ENCODE data around the gene MOB4.
A peak's percentile ranks its signal among the peaks of the same experiment; 100 is the strongest.
"Not testable (repeated sequence)": the region's sequence is repeated elsewhere in the genome, so short reads cannot be mapped to it uniquely, and the experiment has no call there.

Gene MOB4

GRCh38 chr2:197514754-197515153, 1.1 kb upstream of the MOB4 start:
- no peak for DNase-seq (ENCODE audit: low read depth)

GRCh38 chr2:197515315-197515738, 539 bp upstream of the MOB4 start:
- no peak for DNase-seq (ENCODE audit: low read depth)

GRCh38 chr2:197516393-197516761, 511 bp downstream of the MOB4 start:
- DNase-seq (ENCODE audit: low read depth) = no peak

- no peak for DNase-seq (ENCODE audit: low read depth)
Measured at GRCh38 chr2:197517150-197517549, 1.3 kb downstream of the MOB4 start.

GRCh38 chr2:197538412-197538811, 22.5 kb downstream of the MOB4 start:
- DNase-seq (ENCODE audit: low read depth) = no peak

GRCh38 chr2:197539734-197540133, 23.9 kb downstream of the MOB4 start:
- no peak for DNase-seq (ENCODE audit: low read depth)

- no peak for DNase-seq (ENCODE audit: low read depth)
Measured at GRCh38 chr2:197543206-197543605, 27.3 kb downstream of the MOB4 start.

- DNase-seq (ENCODE audit: low read depth) = no peak
Measured at GRCh38 chr2:197547163-197547900, 31.5 kb downstream of the MOB4 start.

GRCh38 chr2:197548582-197548981, 32.7 kb downstream of the MOB4 start:
- DNase-seq (ENCODE audit: low read depth) = no peak

- DNase-seq (ENCODE audit: low read depth) = not testable (repeated sequence)
Measured at GRCh38 chr2:197551260-197551659, 35.4 kb downstream of the MOB4 start.

- no peak for DNase-seq (ENCODE audit: low read depth)
Measured at GRCh38 chr2:197555467-197555866, 39.6 kb downstream of the MOB4 start.

- DNase-seq (ENCODE audit: low read depth) = no peak
Measured at GRCh38 chr2:197556456-197556855, 40.6 kb downstream of the MOB4 start.

- DNase-seq (ENCODE audit: low read depth) = no peak
Measured at GRCh38 chr2:197558393-197558792, 42.5 kb downstream of the MOB4 start.

GRCh38 chr2:197559681-197560080, 43.8 kb downstream of the MOB4 start:
- no peak for DNase-seq (ENCODE audit: low read depth)

- DNase-seq (ENCODE audit: low read depth) = no peak
Measured at GRCh38 chr2:197560146-197560665, 44.3 kb downstream of the MOB4 start.

- DNase-seq (ENCODE audit: low read depth) = peak; percentile 16
Measured at GRCh38 chr2:197571627-197572271, 55.9 kb downstream of the MOB4 start.

GRCh38 chr2:197573608-197574007, 57.7 kb downstream of the MOB4 start:
- no peak for DNase-seq (ENCODE audit: low read depth)

GRCh38 chr2:197575987-197576386, 60.1 kb downstream of the MOB4 start:
- DNase-seq (ENCODE audit: low read depth) = peak; percentile 23

GRCh38 chr2:197576631-197577030, 60.8 kb downstream of the MOB4 start:
- peak; percentile 72 for DNase-seq (ENCODE audit: low read depth)

- DNase-seq (ENCODE audit: low read depth) = no peak
Measured at GRCh38 chr2:197577446-197577845, 61.6 kb downstream of the MOB4 start.

GRCh38 chr2:197578294-197578693, 62.4 kb downstream of the MOB4 start:
- DNase-seq (ENCODE audit: low read depth) = not testable (repeated sequence)

GRCh38 chr2:197580166-197580565, 64.3 kb downstream of the MOB4 start:
- not testable (repeated sequence) for DNase-seq (ENCODE audit: low read depth)

- DNase-seq (ENCODE audit: low read depth) = not testable (repeated sequence)
Measured at GRCh38 chr2:197587255-197587654, 71.4 kb downstream of the MOB4 start.

All from fibroblast of the conjunctiva (primary cell).